HG03066 (cell line): ENCODE measurements around the gene ERBB4.

Experiments used
- ATAC-seq: cut with Tn5 transposase; IDR thresholded peaks from one replicate; pipeline ENCODE4 v1.9.1; 2021; ENCODE audit warnings: low read depth; ENCODE audit not compliant: unreplicated experiment

The ERBB4 gene

GRCh38 chr2:211453311-211453887, 1085.2 kb downstream of the ERBB4 start:
- no peak for ATAC-seq

- ATAC-seq = no peak
These were observed 1087.0 kb downstream of the ERBB4 start for GRCh38 chr2:211451642-211452041.

GRCh38 chr2:211449819-211450218, 1088.8 kb downstream of the ERBB4 start:
- ATAC-seq = no peak

GRCh38 chr2:211447548-211447947, 1091.1 kb downstream of the ERBB4 start:
- no peak for ATAC-seq

GRCh38 chr2:211440107-211440506, 1098.5 kb downstream of the ERBB4 start:
- no peak for ATAC-seq

GRCh38 chr2:211439011-211439410, 1099.6 kb downstream of the ERBB4 start:
- ATAC-seq = no peak

- ATAC-seq = no peak
These were observed 1101.2 kb downstream of the ERBB4 start for GRCh38 chr2:211437396-211437795.

GRCh38 chr2:211436182-211436581, 1102.4 kb downstream of the ERBB4 start:
- no peak for ATAC-seq

GRCh38 chr2:211435331-211435730, 1103.3 kb downstream of the ERBB4 start:
- no peak for ATAC-seq

GRCh38 chr2:211434773-211435172, 1103.8 kb downstream of the ERBB4 start:
- ATAC-seq = no peak

- no peak for ATAC-seq
These were observed 1109.2 kb downstream of the ERBB4 start for GRCh38 chr2:211429256-211429920.

- ATAC-seq = no peak
These were observed 1112.4 kb downstream of the ERBB4 start for GRCh38 chr2:211426240-211426639.

GRCh38 chr2:211423018-211423417, 1115.6 kb downstream of the ERBB4 start:
- ATAC-seq = no peak

- no peak for ATAC-seq
These were observed 1121.1 kb downstream of the ERBB4 start for GRCh38 chr2:211417544-211417943.

GRCh38 chr2:211416373-211416772, 1122.2 kb downstream of the ERBB4 start:
- ATAC-seq = no peak

- no peak for ATAC-seq
These were observed 1124.9 kb downstream of the ERBB4 start for GRCh38 chr2:211413746-211414145.

- no peak for ATAC-seq
These were observed 1130.1 kb downstream of the ERBB4 start for GRCh38 chr2:211408483-211408891.

GRCh38 chr2:211407076-211407475, 1131.5 kb downstream of the ERBB4 start:
- no peak for ATAC-seq

- no peak for ATAC-seq
These were observed 1133.6 kb downstream of the ERBB4 start for GRCh38 chr2:211405036-211405435.

- ATAC-seq = no peak
These were observed 1134.5 kb downstream of the ERBB4 start for GRCh38 chr2:211404098-211404497.

GRCh38 chr2:211401328-211401727, 1137.3 kb downstream of the ERBB4 start:
- no peak for ATAC-seq

- ATAC-seq = no peak
These were observed 1140.8 kb downstream of the ERBB4 start for GRCh38 chr2:211397764-211398163.
